ENCODE results near the gene SMOC2.
"Not testable (repeated sequence)": the region's sequence is repeated elsewhere in the genome, so short reads cannot be mapped to it uniquely, and the experiment has no call there.

The SMOC2 gene

GRCh38 chr6:168674595-168674994 lies 233.6 kb downstream of the SMOC2 start:
- in situ Hi-C loops (cut with MboI; ENCODE audit: low sequenced_read_pairs) = no loop called here

DNA sequence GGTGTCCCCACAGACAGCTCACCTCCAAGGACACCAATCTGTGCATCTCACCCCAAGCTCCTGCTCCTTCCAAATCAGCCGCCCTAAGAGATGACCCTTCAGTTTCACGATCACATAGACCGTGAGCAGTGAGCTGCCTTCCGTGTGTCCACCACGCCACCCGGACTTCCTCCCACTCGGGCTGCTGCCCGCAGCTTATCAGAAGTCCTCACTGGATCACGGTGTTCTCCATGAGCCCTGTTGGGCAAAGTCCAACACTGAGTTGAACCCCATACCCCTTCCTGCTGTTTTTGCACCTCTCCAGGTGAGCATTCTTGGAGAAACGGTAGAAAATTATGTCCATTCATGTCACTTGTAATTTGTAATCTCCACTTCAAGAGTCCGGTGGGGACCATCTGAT lies 234.4 kb downstream of the SMOC2 start:
- in situ Hi-C loops (cut with MboI; ENCODE audit: low sequenced_read_pairs) = no loop called here

GRCh38 chr6:168675933-168676551 lies 235.1 kb downstream of the SMOC2 start:
- in situ Hi-C loops (cut with MboI; ENCODE audit: low sequenced_read_pairs) = no loop called here

GRCh38 chr6:168676552-168677322 lies 235.8 kb downstream of the SMOC2 start:
- in situ Hi-C loops (cut with MboI; ENCODE audit: low sequenced_read_pairs) = no loop called here

DNA sequence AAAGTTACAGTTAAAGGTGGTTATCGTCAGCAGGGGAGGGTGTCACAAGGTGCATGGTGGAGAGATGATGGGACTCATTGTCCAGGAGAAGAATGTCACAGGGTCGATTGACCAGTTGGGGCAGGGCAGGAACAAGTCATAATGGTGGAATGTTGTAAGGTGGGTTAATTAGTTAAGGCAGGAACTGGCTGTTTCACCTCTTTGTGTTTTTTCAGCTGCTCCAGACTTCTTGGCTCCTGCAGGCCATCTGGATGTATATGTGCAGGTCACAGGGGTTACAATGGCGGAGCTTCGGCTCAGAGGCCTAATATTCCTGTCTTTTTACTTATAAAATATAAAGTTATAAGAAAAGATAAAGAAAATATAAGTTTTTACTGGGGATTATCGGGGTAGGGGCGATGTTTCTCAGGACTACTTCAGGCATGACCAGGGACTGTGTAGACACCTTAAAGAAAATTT lies 236.4 kb downstream of the SMOC2 start:
- in situ Hi-C loops (cut with MboI; ENCODE audit: low sequenced_read_pairs) = not testable (repeated sequence)

- in situ Hi-C loops (cut with MboI; ENCODE audit: low sequenced_read_pairs) = no loop called here
These were observed 237.1 kb downstream of the SMOC2 start for GRCh38 chr6:168678077-168678476.

DNA sequence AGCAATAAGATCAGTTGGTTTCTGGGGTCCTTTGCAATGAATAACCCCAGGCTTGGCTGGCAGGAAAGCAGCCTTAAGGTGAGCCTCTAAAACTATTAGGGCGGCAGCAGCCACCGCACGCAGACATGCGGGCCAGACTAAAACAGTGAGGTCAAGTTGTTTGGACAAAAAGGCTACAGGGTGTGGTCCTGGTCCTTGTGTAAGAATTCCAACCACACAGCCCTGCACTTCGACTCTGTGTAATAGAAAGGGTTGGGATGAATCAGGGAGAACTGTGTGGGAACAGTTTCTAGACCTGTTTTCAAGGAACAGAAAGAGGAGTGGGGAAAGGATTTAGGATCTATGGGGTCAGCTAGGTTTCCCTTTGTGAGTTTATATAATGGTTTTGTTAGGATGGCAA lies 237.6 kb downstream of the SMOC2 start:
- in situ Hi-C loops (cut with MboI; ENCODE audit: low sequenced_read_pairs) = no loop called here

DNA sequence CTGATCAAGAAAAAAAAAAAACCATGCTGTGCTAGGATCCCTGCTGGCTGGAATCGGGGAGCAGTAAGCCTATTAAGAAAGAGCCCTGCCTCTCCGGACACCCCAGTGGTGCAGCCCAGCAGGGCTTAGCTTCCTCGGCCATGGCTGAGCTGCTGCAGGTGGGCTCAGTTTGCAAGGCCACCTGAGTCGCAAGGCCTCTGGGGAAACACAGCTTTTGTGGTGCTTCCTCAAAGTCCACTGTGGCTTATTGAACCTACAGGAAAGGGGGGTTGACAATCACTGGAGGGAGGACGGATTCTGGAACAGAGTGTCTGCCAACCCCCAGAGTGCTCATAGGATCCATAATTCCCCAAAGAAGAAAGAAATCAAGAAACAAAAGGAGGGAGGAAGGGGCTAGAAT lies 240.8 kb downstream of the SMOC2 start:
- in situ Hi-C loops (cut with MboI; ENCODE audit: low sequenced_read_pairs) = no loop called here

DNA sequence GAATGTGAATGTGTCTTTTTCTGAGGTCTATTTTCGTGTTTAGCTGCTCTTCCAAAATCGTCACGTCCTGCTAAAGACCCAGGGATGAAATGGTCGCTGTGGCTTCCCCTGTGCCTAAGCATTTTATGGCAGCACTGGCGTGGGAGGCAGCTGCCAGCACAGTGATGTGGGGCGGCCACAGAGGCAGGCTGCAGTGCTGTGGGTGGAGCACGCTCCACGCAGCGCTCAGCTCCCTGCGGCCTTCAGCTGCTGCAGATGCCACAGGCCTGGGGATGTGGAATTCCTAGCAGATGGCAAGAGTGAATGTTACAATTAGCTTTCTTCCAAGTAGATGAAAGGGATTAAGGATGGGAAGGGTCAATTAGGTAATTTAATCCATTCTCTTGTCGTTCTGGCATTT lies 242.6 kb downstream of the SMOC2 start:
- in situ Hi-C loops (cut with MboI; ENCODE audit: low sequenced_read_pairs) = no loop called here

- in situ Hi-C loops (cut with MboI; ENCODE audit: low sequenced_read_pairs) = no loop called here
These were observed 243.5 kb downstream of the SMOC2 start for GRCh38 chr6:168684471-168684870.

GRCh38 chr6:168684906-168685305 lies 243.9 kb downstream of the SMOC2 start:
- in situ Hi-C loops (cut with MboI; ENCODE audit: low sequenced_read_pairs) = no loop called here

DNA sequence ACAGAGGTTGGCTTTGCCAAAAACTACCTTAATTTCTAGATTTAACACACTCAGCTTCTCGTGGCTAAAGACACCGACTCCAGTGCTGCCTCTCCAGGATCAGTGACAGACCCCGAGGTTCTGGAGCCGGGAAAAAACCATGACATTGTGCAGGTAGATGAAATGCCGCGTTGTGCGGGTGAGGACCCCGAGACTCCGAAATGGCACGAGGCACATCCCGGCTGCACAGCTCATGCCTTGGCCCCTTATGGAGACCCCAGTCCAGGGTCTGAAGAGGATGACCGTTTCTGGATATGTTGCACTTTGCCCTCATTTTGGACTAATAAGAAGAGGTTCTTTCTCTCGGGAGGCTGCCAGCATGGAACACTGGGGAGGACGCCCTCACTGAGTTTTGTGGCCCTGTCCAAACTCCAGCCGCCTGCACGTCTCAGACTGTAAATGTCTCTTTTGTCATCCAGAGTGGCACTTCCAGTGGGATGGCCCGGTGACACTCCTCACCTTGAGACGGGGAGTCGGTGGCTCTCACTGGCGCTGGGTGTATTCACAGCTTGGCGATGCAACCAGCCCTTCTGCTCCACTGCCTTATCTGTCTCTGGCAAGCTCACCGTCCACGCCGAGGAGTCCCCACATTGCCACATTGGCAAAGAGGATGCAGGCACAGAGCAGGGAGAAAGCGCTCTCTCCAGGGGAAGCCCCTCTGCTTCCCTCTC lies 245.2 kb downstream of the SMOC2 start:
- in situ Hi-C loops (cut with MboI; ENCODE audit: low sequenced_read_pairs) = no loop called here

- in situ Hi-C loops (cut with MboI; ENCODE audit: low sequenced_read_pairs) = no loop called here
These were observed 246.1 kb downstream of the SMOC2 start for GRCh38 chr6:168686831-168687730.

DNA sequence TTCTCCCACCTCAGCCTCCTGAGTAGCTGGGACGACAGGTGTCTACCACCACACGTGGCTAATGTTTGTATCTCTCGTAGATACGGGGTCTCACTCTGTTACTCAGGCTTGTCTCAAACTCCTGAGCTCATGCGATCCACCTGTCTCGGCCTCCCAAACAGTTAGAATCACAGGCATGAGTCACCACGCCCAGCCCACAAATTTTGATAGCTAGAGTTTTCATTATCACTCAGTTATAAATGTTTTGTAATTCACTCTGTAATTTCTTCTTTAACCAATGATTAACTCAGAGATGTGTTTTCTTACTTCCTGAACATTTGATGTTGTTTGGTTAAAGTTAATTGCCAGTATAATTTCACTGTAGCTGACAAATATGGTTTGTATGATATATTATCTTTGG lies 249.3 kb downstream of the SMOC2 start:
- in situ Hi-C loops (cut with MboI; ENCODE audit: low sequenced_read_pairs) = no loop called here

DNA sequence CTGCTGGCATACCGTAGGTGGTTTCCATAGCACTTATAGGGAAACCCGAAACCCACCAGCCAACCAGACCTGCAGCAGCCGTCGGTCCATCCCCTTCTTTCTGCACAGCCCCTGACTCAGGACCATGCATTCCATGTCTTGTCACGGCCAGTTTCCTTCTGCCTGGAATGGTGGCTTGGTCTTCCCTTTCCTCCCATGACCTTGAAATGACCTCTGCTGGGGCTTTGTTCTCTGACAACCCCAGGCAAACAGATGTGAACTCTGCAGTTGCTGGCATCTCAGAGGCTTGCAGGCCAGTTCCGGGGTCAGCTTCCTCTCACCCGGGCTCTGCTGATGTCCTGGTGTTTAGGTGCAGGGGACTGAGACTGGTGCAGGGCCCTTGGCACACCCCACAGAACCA lies 250.8 kb downstream of the SMOC2 start:
- in situ Hi-C loops (cut with MboI; ENCODE audit: low sequenced_read_pairs) = no loop called here

- in situ Hi-C loops (cut with MboI; ENCODE audit: low sequenced_read_pairs) = no loop called here
These were observed 251.4 kb downstream of the SMOC2 start for GRCh38 chr6:168692193-168692914.

- in situ Hi-C loops (cut with MboI; ENCODE audit: low sequenced_read_pairs) = not testable (repeated sequence)
These were observed 251.9 kb downstream of the SMOC2 start for GRCh38 chr6:168692915-168693257.

DNA sequence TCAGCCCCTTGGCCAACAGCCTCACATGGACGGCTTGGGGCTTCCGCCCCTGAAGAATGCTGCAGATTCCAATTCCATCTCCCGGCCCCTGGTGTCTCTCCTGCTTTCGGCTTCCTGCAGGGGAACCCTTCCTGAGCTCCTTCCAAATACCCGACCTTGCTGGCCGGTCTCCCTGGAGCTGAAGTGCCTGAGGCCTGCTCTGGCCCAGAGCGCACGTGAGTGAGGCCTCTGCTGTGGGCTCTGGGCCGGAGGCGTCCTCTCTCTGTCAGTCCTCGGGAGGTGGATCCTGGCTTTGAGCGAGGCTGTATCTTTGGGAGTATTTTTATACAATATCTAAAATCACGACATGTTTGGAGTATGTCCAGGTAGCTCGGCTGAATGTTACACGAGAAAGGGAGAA lies 253.8 kb downstream of the SMOC2 start:
- in situ Hi-C loops (cut with MboI; ENCODE audit: low sequenced_read_pairs) = not testable (repeated sequence)

DNA sequence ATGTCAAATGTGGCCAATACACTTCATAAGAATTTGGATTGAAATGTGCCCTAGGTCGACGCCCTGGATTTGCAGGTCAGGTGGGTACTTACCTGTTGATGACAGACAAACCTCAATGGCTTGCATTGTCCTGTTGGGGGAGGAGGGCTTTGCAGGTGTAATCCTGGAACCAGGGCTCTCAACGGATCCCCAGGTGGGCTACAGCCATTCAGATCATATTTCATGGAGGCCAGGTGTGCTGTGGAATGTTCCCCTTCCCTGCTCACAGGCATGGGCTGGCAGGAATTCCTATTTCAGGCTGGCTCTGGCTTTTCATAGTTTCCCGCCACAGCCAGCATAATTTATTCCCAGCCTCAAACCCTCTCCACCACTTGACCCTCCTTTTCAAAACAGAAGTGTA lies 254.7 kb downstream of the SMOC2 start:
- in situ Hi-C loops (cut with MboI; ENCODE audit: low sequenced_read_pairs) = no loop called here

GRCh38 chr6:168698923-168699322 lies 257.9 kb downstream of the SMOC2 start:
- in situ Hi-C loops (cut with MboI; ENCODE audit: low sequenced_read_pairs) = no loop called here

All from HL-60/S4 treated with retinoic acid at 250 ng/mL for 4 days and 3 days (cell line).